HEK293T (cell line): ENCODE data around the gene EDA.

ENCODE experiments used
- CTCF ChIA-PET: fragments of 350-600 bp; formaldehyde crosslinking; extraction: SDS; loops from one replicate; lab custom pipeline; 2021; ENCODE audit warnings: antibody characterized with exemption, inconsistent platforms; lab: Yijun Ruan, JAX
- POLR2A ChIA-PET: fragments of 350-600 bp; formaldehyde crosslinking; extraction: SDS; loops from one replicate; lab custom pipeline; 2020; ENCODE audit warnings: antibody characterized with exemption, inconsistent platforms; lab: Yijun Ruan, JAX
- DNase-seq: peaks from one replicate; pipeline ENCODE4 v3.0.0; 2012; ENCODE audit warnings: mixed read lengths; ENCODE audit errors: extremely low spot score
- ARNT ChIP-seq: fragments of 450-650 bp; IDR thresholded peaks from 2 replicates; pipeline ENCODE4 v1.6.1; 2017; ENCODE audit warnings: mild to moderate bottlenecking
- BHLHE40 ChIP-seq: fragments of 450-650 bp; IDR thresholded peaks from 2 replicates; pipeline ENCODE4 v1.6.1; 2016; ENCODE audit warnings: mild to moderate bottlenecking, moderate library complexity, borderline replicate concordance
- CTBP1 ChIP-seq: fragments of 450-650 bp; IDR thresholded peaks from 2 replicates; pipeline ENCODE4 v1.6.1; 2016; ENCODE audit warnings: borderline replicate concordance
- ELF4 ChIP-seq: fragments of 450-650 bp; IDR thresholded peaks from 2 replicates; pipeline ENCODE4 v1.6.1; 2017; ENCODE audit warnings: antibody characterized with exemption
- FOXA1 ChIP-seq: fragments of 450-650 bp; IDR thresholded peaks from 2 replicates; pipeline ENCODE4 v1.6.1; 2016; ENCODE audit warnings: mild to moderate bottlenecking
- FOXK2 ChIP-seq: fragments of 450-650 bp; IDR thresholded peaks from 2 replicates; pipeline ENCODE4 v1.6.1; 2016; ENCODE audit warnings: mild to moderate bottlenecking
- FOXM1 ChIP-seq: fragments of 450-650 bp; IDR thresholded peaks from 2 replicates; pipeline ENCODE4 v1.6.1; 2017; ENCODE audit warnings: mild to moderate bottlenecking, borderline replicate concordance
- HDGF ChIP-seq: fragments of 450-650 bp; IDR thresholded peaks from 2 replicates; pipeline ENCODE4 v1.6.1; 2017; ENCODE audit warnings: antibody characterized with exemption, borderline replicate concordance
- L3MBTL2 ChIP-seq: fragments of 450-650 bp; conservative IDR thresholded peaks from 2 replicates; pipeline ENCODE4 v1.6.1; 2016; ENCODE audit warnings: mild to moderate bottlenecking
- LEF1 ChIP-seq: fragments of 450-650 bp; IDR thresholded peaks from 2 replicates; pipeline ENCODE4 v1.6.1; 2017; ENCODE audit warnings: mild to moderate bottlenecking, borderline replicate concordance
- NFRKB ChIP-seq: fragments of 450-650 bp; IDR thresholded peaks from 2 replicates; pipeline ENCODE4 v1.6.1; 2016; ENCODE audit warnings: mild to moderate bottlenecking, moderate library complexity
- PKNOX1 ChIP-seq: fragments of 450-650 bp; IDR thresholded peaks from 2 replicates; pipeline ENCODE4 v1.6.1; 2016
- SP1 ChIP-seq: fragments of 450-650 bp; IDR thresholded peaks from 2 replicates; pipeline ENCODE4 v1.6.1; 2017
- SUZ12 ChIP-seq: fragments of 450-650 bp; IDR thresholded peaks from 2 replicates; pipeline ENCODE4 v1.6.1; 2016; ENCODE audit warnings: mild to moderate bottlenecking
- TARDBP ChIP-seq: fragments of 450-650 bp; IDR thresholded peaks from 2 replicates; pipeline ENCODE4 v1.6.1; 2016
- ZNF384 ChIP-seq: fragments of 450-650 bp; IDR thresholded peaks from 2 replicates; pipeline ENCODE4 v1.6.1; 2016

Gene EDA

GRCh38 chrX:70062076-70062475 is 446.2 kb downstream of the EDA start, which contains the start of gene OTUD6A:
OTUD6A (plus strand) TSS chrX:70062457; CDS start chrX:70062525, 68 bp downstream.
- ChIA-PET POLR2A (no interaction called here), CTCF (no interaction called here)
- DNase-seq: no peak
- TF ChIP-seq NFRKB (no peak), SUZ12 (no peak), CTBP1 (no peak), ELF4 (no peak), ZNF384 (no peak), ARNT (no peak), LEF1 (no peak), FOXK2 (no peak), L3MBTL2 (no peak), PKNOX1 (no peak)

GRCh38 chrX:70062961-70063550 is 447.1 kb downstream of the EDA start:
- ChIA-PET POLR2A (no interaction called here), CTCF (no interaction called here)
- TF ChIP-seq FOXM1 (no peak), CTBP1 (no peak), ELF4 (no peak), TARDBP (no peak), ZNF384 (no peak), FOXA1 (no peak), SUZ12 (no peak), L3MBTL2 (no peak), PKNOX1 (no peak), LEF1 (no peak), SP1 (no peak), HDGF (no peak), FOXK2 (no peak), ARNT (no peak), BHLHE40 (no peak), NFRKB (no peak)
- no peak for DNase-seq

GRCh38 chrX:70066646-70067045 is 450.7 kb downstream of the EDA start:
- TF ChIP-seq PKNOX1 (no peak), ARNT (no peak), L3MBTL2 (no peak), FOXA1 (no peak), FOXM1 (no peak), FOXK2 (no peak), ZNF384 (no peak), HDGF (no peak), SUZ12 (no peak), CTBP1 (no peak), TARDBP (no peak), SP1 (no peak), LEF1 (no peak), NFRKB (no peak), ELF4 (no peak), BHLHE40 (no peak)
- POLR2A ChIA-PET: no interaction called here
- DNase-seq: no peak
- CTCF ChIA-PET: no interaction called here

GRCh38 chrX:70079297-70079696 is 463.4 kb downstream of the EDA start:
- ChIA-PET POLR2A (no interaction called here), CTCF (interaction anchor here (1.1 kb wide), 1 partner anchor 18 kb away, joined by 3 read pairs; no protein-coding TSS in a partner anchor)
- DNase-seq: no peak
- no peak for TF ChIP-seq BHLHE40
- TF ChIP-seq HDGF: no peak
- TF ChIP-seq FOXM1: no peak
- TF ChIP-seq TARDBP: no peak
- TF ChIP-seq ARNT: no peak
- no peak for TF ChIP-seq SP1
- no peak for TF ChIP-seq FOXK2
- TF ChIP-seq PKNOX1: no peak
- no peak for TF ChIP-seq ZNF384
- TF ChIP-seq LEF1: no peak
- no peak for TF ChIP-seq ELF4
- TF ChIP-seq CTBP1: no peak
- TF ChIP-seq NFRKB: no peak

GRCh38 chrX:70079870-70080269 is 464.0 kb downstream of the EDA start:
- no peak for TF ChIP-seq ARNT
- TF ChIP-seq NFRKB: no peak
- TF ChIP-seq CTBP1: no peak
- no peak for TF ChIP-seq SP1
- no peak for TF ChIP-seq L3MBTL2
- TF ChIP-seq LEF1: no peak
- no peak for TF ChIP-seq HDGF
- TF ChIP-seq BHLHE40: no peak
- ChIA-PET CTCF (interaction anchor here (1.1 kb wide), 1 partner anchor 17 kb away, joined by 3 read pairs; no protein-coding TSS in a partner anchor), POLR2A (no interaction called here)
- no peak for DNase-seq

- POLR2A ChIA-PET: no interaction called here
- CTCF ChIA-PET: interaction anchor here (0.9 to 1.2 kb wide), 2 partner anchors 14 to 51 kb away, joined by 3 to 6 read pairs; no protein-coding TSS in a partner anchor
- no peak for DNase-seq
- TF ChIP-seq SP1: no peak
- no peak for TF ChIP-seq FOXA1
- TF ChIP-seq SUZ12: no peak
- no peak for TF ChIP-seq LEF1
- no peak for TF ChIP-seq NFRKB
- no peak for TF ChIP-seq ELF4
- TF ChIP-seq BHLHE40: no peak
- TF ChIP-seq CTBP1: no peak
- TF ChIP-seq PKNOX1: no peak
- TF ChIP-seq ZNF384: no peak
- no peak for TF ChIP-seq FOXK2
- no peak for TF ChIP-seq HDGF
- TF ChIP-seq TARDBP: no peak
- TF ChIP-seq FOXM1: no peak
- no peak for TF ChIP-seq L3MBTL2
- TF ChIP-seq ARNT: no peak
Measured at GRCh38 chrX:70082723-70083122, 466.8 kb downstream of the EDA start.
